Measurements from ENCODE around the gene TNS1. TPM values are rescaled to one million over a fixed set of nuclear protein-coding genes. Genes with fewer than 3 reads are reported as not detected.

The TNS1 gene
- total RNA-seq, 2 experiments from 2014 or later: 0.89 to 1.4 TPM

GRCh38 chr2:217887841-217888701 lies 114.7 kb downstream of the TNS1 start:
- H3K27me3 Mint-ChIP-seq: peaks cover 4% of the 10 kb centered on the region
- DNase-seq: no peak
- no peak overlapping the region for H3K4me3 Mint-ChIP-seq
- no peaks in the 10 kb centered on the region for H3K9me3 Mint-ChIP-seq
- H3K27ac Mint-ChIP-seq: no peak overlapping the region
- H3K36me3 Mint-ChIP-seq: no peaks in the 10 kb centered on the region
- H3K4me1 Mint-ChIP-seq: no peaks in the 10 kb centered on the region

GRCh38 chr2:217886720-217887309 lies 116.0 kb downstream of the TNS1 start:
- DNase-seq: peak; percentile 59
- H3K27me3 Mint-ChIP-seq: peaks cover 4% of the 10 kb centered on the region
- H3K4me3 Mint-ChIP-seq: no peak overlapping the region
- no peaks in the 10 kb centered on the region for H3K36me3 Mint-ChIP-seq
- no peak overlapping the region for H3K27ac Mint-ChIP-seq
- no peaks in the 10 kb centered on the region for H3K9me3 Mint-ChIP-seq
- no peaks in the 10 kb centered on the region for H3K4me1 Mint-ChIP-seq

- H3K27me3 Mint-ChIP-seq: peaks cover 4% of the 10 kb centered on the region
- no peaks in the 10 kb centered on the region for H3K4me1 Mint-ChIP-seq
- no peak overlapping the region for H3K27ac Mint-ChIP-seq
- no peaks in the 10 kb centered on the region for H3K9me3 Mint-ChIP-seq
- no peaks in the 10 kb centered on the region for H3K36me3 Mint-ChIP-seq
- H3K4me3 Mint-ChIP-seq: no peak overlapping the region
- no peak for DNase-seq
Observed at GRCh38 chr2:217886091-217886490, 116.7 kb downstream of the TNS1 start.

- no peaks in the 10 kb centered on the region for H3K36me3 Mint-ChIP-seq
- H3K27me3 Mint-ChIP-seq: peaks cover 4% of the 10 kb centered on the region
- no peaks in the 10 kb centered on the region for H3K4me1 Mint-ChIP-seq
- no peak overlapping the region for H3K27ac Mint-ChIP-seq
- H3K4me3 Mint-ChIP-seq: no peak overlapping the region
- no peak for DNase-seq
- no peaks in the 10 kb centered on the region for H3K9me3 Mint-ChIP-seq
Observed at GRCh38 chr2:217884985-217885384, 117.8 kb downstream of the TNS1 start.

- Mint-ChIP-seq H3K27me3 (peaks cover 4% of the 10 kb centered on the region), H3K27ac (no peak overlapping the region)
- no peak for DNase-seq
Observed at GRCh38 chr2:217880891-217881290, 121.9 kb downstream of the TNS1 start.

GRCh38 chr2:217880287-217880889 lies 122.4 kb downstream of the TNS1 start:
- Mint-ChIP-seq H3K36me3 (no peaks in the 10 kb centered on the region), H3K4me1 (no peaks in the 10 kb centered on the region), H3K27me3 (peaks cover 4% of the 10 kb centered on the region), H3K9me3 (no peaks in the 10 kb centered on the region), H3K27ac (no peak overlapping the region), H3K4me3 (no peak overlapping the region)
- no peak for DNase-seq

More at GRCh38 chr2:217880891-217881290, 121.9 kb downstream of the TNS1 start:
- Mint-ChIP-seq H3K36me3 (no peaks in the 10 kb centered on the region), H3K9me3 (no peaks in the 10 kb centered on the region), H3K4me1 (no peaks in the 10 kb centered on the region), H3K4me3 (no peak overlapping the region)

- Mint-ChIP-seq H3K27ac (no peak overlapping the region), H3K4me3 (no peak overlapping the region), H3K36me3 (no peaks in the 10 kb centered on the region), H3K9me3 (no peaks in the 10 kb centered on the region), H3K27me3 (no peaks in the 10 kb centered on the region), H3K4me1 (no peaks in the 10 kb centered on the region)
- DNase-seq: no peak
Observed at GRCh38 chr2:217878915-217879590, 123.7 kb downstream of the TNS1 start.

GRCh38 chr2:217877866-217878265 lies 124.9 kb downstream of the TNS1 start:
- H3K36me3 Mint-ChIP-seq: no peaks in the 10 kb centered on the region
- no peaks in the 10 kb centered on the region for H3K27me3 Mint-ChIP-seq
- no peaks in the 10 kb centered on the region for H3K4me1 Mint-ChIP-seq
- no peak overlapping the region for H3K27ac Mint-ChIP-seq
- H3K9me3 Mint-ChIP-seq: no peaks in the 10 kb centered on the region
- DNase-seq: no peak
- H3K4me3 Mint-ChIP-seq: no peak overlapping the region

- Mint-ChIP-seq H3K9me3 (no peaks in the 10 kb centered on the region), H3K4me3 (no peak overlapping the region), H3K27ac (no peak overlapping the region), H3K4me1 (no peaks in the 10 kb centered on the region), H3K27me3 (no peaks in the 10 kb centered on the region), H3K36me3 (no peaks in the 10 kb centered on the region)
- no peak for DNase-seq
Observed at GRCh38 chr2:217876253-217876570, 126.6 kb downstream of the TNS1 start.

- DNase-seq: no peak
- H3K9me3 Mint-ChIP-seq: no peaks in the 10 kb centered on the region
- no peaks in the 10 kb centered on the region for H3K4me1 Mint-ChIP-seq
- no peak overlapping the region for H3K27ac Mint-ChIP-seq
- no peaks in the 10 kb centered on the region for H3K36me3 Mint-ChIP-seq
- H3K4me3 Mint-ChIP-seq: no peak overlapping the region
- H3K27me3 Mint-ChIP-seq: no peaks in the 10 kb centered on the region
Observed at GRCh38 chr2:217875556-217876252, 127.1 kb downstream of the TNS1 start.

- no peaks in the 10 kb centered on the region for H3K4me1 Mint-ChIP-seq
- H3K27me3 Mint-ChIP-seq: no peaks in the 10 kb centered on the region
- no peak overlapping the region for H3K4me3 Mint-ChIP-seq
- no peak overlapping the region for H3K27ac Mint-ChIP-seq
- DNase-seq: no peak
- H3K9me3 Mint-ChIP-seq: no peaks in the 10 kb centered on the region
- no peaks in the 10 kb centered on the region for H3K36me3 Mint-ChIP-seq
Observed at GRCh38 chr2:217875138-217875537, 127.7 kb downstream of the TNS1 start.

- no peaks in the 10 kb centered on the region for H3K36me3 Mint-ChIP-seq
- H3K4me3 Mint-ChIP-seq: no peak overlapping the region
- no peaks in the 10 kb centered on the region for H3K4me1 Mint-ChIP-seq
- no peaks in the 10 kb centered on the region for H3K9me3 Mint-ChIP-seq
- no peaks in the 10 kb centered on the region for H3K27me3 Mint-ChIP-seq
- H3K27ac Mint-ChIP-seq: no peak overlapping the region
- no peak for DNase-seq
Observed at GRCh38 chr2:217873371-217873770, 129.4 kb downstream of the TNS1 start.

- H3K36me3 Mint-ChIP-seq: no peaks in the 10 kb centered on the region
- H3K27me3 Mint-ChIP-seq: no peaks in the 10 kb centered on the region
- H3K4me3 Mint-ChIP-seq: no peak overlapping the region
- no peak overlapping the region for H3K27ac Mint-ChIP-seq
- H3K4me1 Mint-ChIP-seq: no peaks in the 10 kb centered on the region
- no peaks in the 10 kb centered on the region for H3K9me3 Mint-ChIP-seq
- DNase-seq: no peak
Observed at GRCh38 chr2:217872319-217872718, 130.5 kb downstream of the TNS1 start.

- DNase-seq: no peak
Observed at GRCh38 chr2:217870528-217871011, 132.2 kb downstream of the TNS1 start.

GRCh38 chr2:217868911-217869334 lies 133.9 kb downstream of the TNS1 start:
- H3K4me1 Mint-ChIP-seq: no peaks in the 10 kb centered on the region
- H3K27ac Mint-ChIP-seq: no peak overlapping the region
- no peaks in the 10 kb centered on the region for H3K9me3 Mint-ChIP-seq
- no peaks in the 10 kb centered on the region for H3K27me3 Mint-ChIP-seq
- H3K36me3 Mint-ChIP-seq: no peaks in the 10 kb centered on the region
- no peak for DNase-seq
- no peak overlapping the region for H3K4me3 Mint-ChIP-seq

More at GRCh38 chr2:217870528-217871011, 132.2 kb downstream of the TNS1 start:
- Mint-ChIP-seq H3K27ac (no peak overlapping the region), H3K4me3 (no peak overlapping the region), H3K4me1 (no peaks in the 10 kb centered on the region), H3K36me3 (no peaks in the 10 kb centered on the region), H3K27me3 (no peaks in the 10 kb centered on the region), H3K9me3 (no peaks in the 10 kb centered on the region)
